ENCODE measurements around the gene ZC2HC1C.

DNA sequence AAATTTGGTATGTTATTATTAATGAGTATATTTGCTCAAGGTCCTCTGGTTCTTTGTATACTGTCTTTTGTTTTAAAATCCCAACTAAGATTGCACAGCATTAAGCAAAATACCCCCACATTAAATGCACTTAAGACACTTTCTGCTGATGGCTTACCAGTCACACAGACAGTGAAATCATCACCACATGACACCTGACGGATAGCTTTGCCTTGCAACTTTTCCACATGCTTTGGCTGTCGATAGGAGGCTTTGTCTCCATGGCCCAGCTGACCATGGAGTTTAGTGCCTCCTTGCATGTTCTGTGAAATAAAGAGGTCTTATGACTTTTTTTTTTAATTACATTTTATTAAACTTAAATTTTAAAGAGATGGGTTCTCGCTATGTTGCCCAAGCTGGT is 37.7 kb downstream of the ZC2HC1C start:
- TF ChIP-seq, protein P1, sequence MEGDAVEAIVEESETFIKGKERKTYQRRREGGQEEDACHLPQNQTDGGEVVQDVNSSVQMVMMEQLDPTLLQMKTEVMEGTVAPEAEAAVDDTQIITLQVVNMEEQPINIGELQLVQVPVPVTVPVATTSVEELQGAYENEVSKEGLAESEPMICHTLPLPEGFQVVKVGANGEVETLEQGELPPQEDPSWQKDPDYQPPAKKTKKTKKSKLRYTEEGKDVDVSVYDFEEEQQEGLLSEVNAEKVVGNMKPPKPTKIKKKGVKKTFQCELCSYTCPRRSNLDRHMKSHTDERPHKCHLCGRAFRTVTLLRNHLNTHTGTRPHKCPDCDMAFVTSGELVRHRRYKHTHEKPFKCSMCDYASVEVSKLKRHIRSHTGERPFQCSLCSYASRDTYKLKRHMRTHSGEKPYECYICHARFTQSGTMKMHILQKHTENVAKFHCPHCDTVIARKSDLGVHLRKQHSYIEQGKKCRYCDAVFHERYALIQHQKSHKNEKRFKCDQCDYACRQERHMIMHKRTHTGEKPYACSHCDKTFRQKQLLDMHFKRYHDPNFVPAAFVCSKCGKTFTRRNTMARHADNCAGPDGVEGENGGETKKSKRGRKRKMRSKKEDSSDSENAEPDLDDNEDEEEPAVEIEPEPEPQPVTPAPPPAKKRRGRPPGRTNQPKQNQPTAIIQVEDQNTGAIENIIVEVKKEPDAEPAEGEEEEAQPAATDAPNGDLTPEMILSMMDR (conservative IDR thresholded peaks at IDR 0.05), result no peak
- TF ChIP-seq EZH2 (IDR thresholded peaks at IDR 0.05; ENCODE audit: low read depth), result no peak

Data from PC-9 (cell line).